ENCODE results near the gene PLEKHO2. TPM values are rescaled to one million over a fixed set of nuclear protein-coding genes. Genes with fewer than 3 reads are reported as not detected.

Gene PLEKHO2
- total and polyA plus RNA-seq, 10 of the 15 experiments (the other 5 are each of a cell fraction or from before 2014, with no cell fraction given): 1.4 to 25.6 (median 20.5) TPM

GRCh38 chr15:64842096-64842939 is 603 bp downstream of the PLEKHO2 start (continued):
- TF ChIP-seq HSF1 (IDR thresholded peaks at IDR 0.05; ENCODE audit: low read depth, low read length): no peak
- TF ChIP-seq GATAD2B (conservative IDR thresholded peaks at IDR 0.05; ENCODE audit: low read depth): 0 out of 2 replicates have a peak, but pooled peaks have one; percentile 27
- TF ChIP-seq MXI1 (IDR thresholded peaks at IDR 0.05; ENCODE audit: low read depth, low read length): 0 out of 2 replicates have a peak, but pooled peaks have one; percentile 18
- TF ChIP-seq ZNF622 (IDR thresholded peaks at IDR 0.05): no peak
- TF ChIP-seq TCF7 (IDR thresholded peaks at IDR 0.05; ENCODE audit: borderline replicate concordance): no peak
- TF ChIP-seq LARP7 (IDR thresholded peaks at IDR 0.05): peak; percentile 54; the same call in 1 of the 2 replicates
- no peak for TF ChIP-seq IRF5 (IDR thresholded peaks at IDR 0.05; ENCODE audit: borderline replicate concordance)
- no peak for TF ChIP-seq SPI1 (IDR thresholded peaks at IDR 0.05; ENCODE audit: borderline replicate concordance, insufficient read depth, low read depth, low read length)
- peak; percentile 23; the same call in 1 of the 2 replicates for TF ChIP-seq POLR2AphosphoS2 (IDR thresholded peaks at IDR 0.05; ENCODE audit: low read depth, low read length)
- TF ChIP-seq FOXM1 (IDR thresholded peaks at IDR 0.05; ENCODE audit: low read depth, low read length): no peak
- peak; percentile 82; the same call in 1 of the 2 replicates for TF ChIP-seq NBN (IDR thresholded peaks at IDR 0.05)
- TF ChIP-seq RCOR1 (conservative IDR thresholded peaks at IDR 0.05; ENCODE audit: low read depth, low read length): no peak
- TF ChIP-seq SRF (IDR thresholded peaks at IDR 0.05; ENCODE audit: low read depth in 2 of 2, low read length in 2 of 2): no peak
- no peak for TF ChIP-seq NR2C1 (IDR thresholded peaks at IDR 0.05)
- TF ChIP-seq CUX1 (IDR thresholded peaks at IDR 0.05; ENCODE audit: insufficient replicate concordance, low read depth, low read length): no peak
- TF ChIP-seq USF2 (IDR thresholded peaks at IDR 0.05; ENCODE audit: borderline replicate concordance, low read depth, low read length): no peak
- TF ChIP-seq CHD1 (IDR thresholded peaks at IDR 0.05; ENCODE audit: low read depth, low read length): 0 out of 2 replicates have a peak, but pooled peaks have one; percentile 41
- TF ChIP-seq ESRRA (IDR thresholded peaks at IDR 0.05; ENCODE audit: low read length): no peak
- no peak for TF ChIP-seq SREBF1 (IDR thresholded peaks at IDR 0.05; ENCODE audit: low read length)
- TF ChIP-seq WRNIP1 (IDR thresholded peaks at IDR 0.05; ENCODE audit: borderline replicate concordance, low read depth, low read length): 0 out of 2 replicates have a peak, but pooled peaks have one; percentile 9
